ENCODE data around the gene ATP6V1B1. TPM values are rescaled to one million over a fixed set of nuclear protein-coding genes. Genes with fewer than 3 reads are reported as not detected.
A peak's percentile ranks its signal among the peaks of the same experiment; 100 is the strongest.

ATP6V1B1 gene
- total RNA-seq, 2 experiments from 2014 or later: not detected

GRCh38 chr2:70974592-70974991, 38.9 kb downstream of the ATP6V1B1 start:
- H3K27me3 Mint-ChIP-seq (ENCODE audit: low read depth): no peaks in the 10 kb centered on the region
- peaks cover 2% of the 10 kb centered on the region for H3K36me3 Mint-ChIP-seq (ENCODE audit: low read depth)
- CTCF ChIA-PET: interaction anchor here (0.7 to 3.0 kb wide), 6 partner anchors 10 to 26 kb away, joined by 3 to 14 read pairs (median 6); no protein-coding TSS in a partner anchor
- H3K4me1 Mint-ChIP-seq (ENCODE audit: low read depth): peaks cover 13% of the 10 kb centered on the region
- H3K27ac Mint-ChIP-seq: no peak overlapping the region
- DNase-seq: no peak
- intact Hi-C loops (cut with micrococcal nuclease): no loop called here
- H3K4me3 Mint-ChIP-seq: no peak overlapping the region
- no peaks in the 10 kb centered on the region for H3K9me3 Mint-ChIP-seq

GRCh38 chr2:70975237-70975636, 39.5 kb downstream of the ATP6V1B1 start:
- H3K36me3 Mint-ChIP-seq (ENCODE audit: low read depth): peaks cover 2% of the 10 kb centered on the region
- H3K9me3 Mint-ChIP-seq: no peaks in the 10 kb centered on the region
- H3K4me1 Mint-ChIP-seq (ENCODE audit: low read depth): peaks cover 13% of the 10 kb centered on the region
- CTCF ChIA-PET: interaction anchor here (0.7 to 3.0 kb wide), 6 partner anchors 9 to 22 kb away, joined by 3 to 14 read pairs (median 4); no protein-coding TSS in a partner anchor
- H3K4me3 Mint-ChIP-seq: no peak overlapping the region
- no peaks in the 10 kb centered on the region for H3K27me3 Mint-ChIP-seq (ENCODE audit: low read depth)
- H3K27ac Mint-ChIP-seq: no peak overlapping the region
- DNase-seq: no peak
- intact Hi-C loops (cut with micrococcal nuclease): no loop called here

GRCh38 chr2:70977605-70978205, 42.0 kb downstream of the ATP6V1B1 start:
- no peaks in the 10 kb centered on the region for H3K27me3 Mint-ChIP-seq (ENCODE audit: low read depth)
- intact Hi-C loops (cut with micrococcal nuclease): loop anchor here (1.0 to 2.0 kb wide), 5 partner anchors 8 to 250 kb away; partner anchors contain the start of gene PAIP2B
- peak; percentile 63 for DNase-seq
- H3K4me3 Mint-ChIP-seq: peak overlapping the region; percentile 72
- peaks cover 2% of the 10 kb centered on the region for H3K36me3 Mint-ChIP-seq (ENCODE audit: low read depth)
- H3K27ac Mint-ChIP-seq: no peak overlapping the region
- CTCF ChIA-PET: interaction anchor here (1.0 to 2.4 kb wide), 5 partner anchors 12 to 121 kb away, joined by 3 to 27 read pairs (median 5); no protein-coding TSS in a partner anchor
- H3K4me1 Mint-ChIP-seq (ENCODE audit: low read depth): peaks cover 13% of the 10 kb centered on the region
- H3K9me3 Mint-ChIP-seq: no peaks in the 10 kb centered on the region

- H3K27me3 Mint-ChIP-seq (ENCODE audit: low read depth): no peaks in the 10 kb centered on the region
- peak; percentile 26 for DNase-seq
- no peaks in the 10 kb centered on the region for H3K9me3 Mint-ChIP-seq
- CTCF ChIA-PET: interaction anchor here (1.0 to 2.4 kb wide), 5 partner anchors 13 to 122 kb away, joined by 3 to 27 read pairs (median 5); no protein-coding TSS in a partner anchor
- H3K36me3 Mint-ChIP-seq (ENCODE audit: low read depth): peaks cover 2% of the 10 kb centered on the region
- H3K4me3 Mint-ChIP-seq: peak within 1 kb of the TSS; percentile 72
- intact Hi-C loops (cut with micrococcal nuclease): loop anchor here (2.0 kb wide), 1 partner anchor 32 kb away; no protein-coding TSS in a partner anchor
- peaks cover 13% of the 10 kb centered on the region for H3K4me1 Mint-ChIP-seq (ENCODE audit: low read depth)
- peak within 1 kb of the TSS; percentile 19 for H3K27ac Mint-ChIP-seq
Observed at GRCh38 chr2:70978341-70979179, 42.9 kb downstream of the ATP6V1B1 start, which contains the start of gene ANKRD53. Gene ANKRD53, plus strand, starts transcription at chr2:70978630. Its CDS starts 16 bp downstream, at chr2:70978646.

- Mint-ChIP-seq H3K4me1 (ENCODE audit: low read depth) (peaks cover 13% of the 10 kb centered on the region), H3K27me3 (ENCODE audit: low read depth) (no peaks in the 10 kb centered on the region), H3K36me3 (ENCODE audit: low read depth) (peaks cover 2% of the 10 kb centered on the region), H3K4me3 (no peak overlapping the region), H3K9me3 (no peaks in the 10 kb centered on the region), H3K27ac (no peak overlapping the region)
- CTCF ChIA-PET: interaction anchor here (2.4 kb wide), 1 partner anchor 14 kb away, joined by 27 read pairs; no protein-coding TSS in a partner anchor
- DNase-seq: peak; percentile 2
- intact Hi-C loops (cut with micrococcal nuclease): loop anchor here (2.0 kb wide), 1 partner anchor 32 kb away; no protein-coding TSS in a partner anchor
Observed at GRCh38 chr2:70979180-70979488, 43.4 kb downstream of the ATP6V1B1 start.

- H3K27me3 Mint-ChIP-seq (ENCODE audit: low read depth): no peaks in the 10 kb centered on the region
- peaks cover 17% of the 10 kb centered on the region for H3K4me1 Mint-ChIP-seq (ENCODE audit: low read depth)
- no peak overlapping the region for H3K27ac Mint-ChIP-seq
- intact Hi-C loops (cut with micrococcal nuclease): loop anchor here (2.0 kb wide), 1 partner anchor 33 kb away; no protein-coding TSS in a partner anchor
- CTCF ChIA-PET: interaction anchor here (1.1 to 2.4 kb wide), 2 partner anchors 14 to 15 kb away, joined by 6 to 27 read pairs; no protein-coding TSS in a partner anchor
- H3K4me3 Mint-ChIP-seq: no peak overlapping the region
- peak; percentile 3 for DNase-seq
- no peaks in the 10 kb centered on the region for H3K9me3 Mint-ChIP-seq
- H3K36me3 Mint-ChIP-seq (ENCODE audit: low read depth): peaks cover 2% of the 10 kb centered on the region
Observed at GRCh38 chr2:70979626-70980025, 43.9 kb downstream of the ATP6V1B1 start.

GRCh38 chr2:70981421-70981820, 45.7 kb downstream of the ATP6V1B1 start:
- CTCF ChIA-PET: interaction anchor here (0.9 kb wide), 1 partner anchor 214 kb away, joined by 4 read pairs; the partner anchor contains the start of gene ADD2
- DNase-seq: no peak
- Mint-ChIP-seq H3K4me1 (ENCODE audit: low read depth) (peaks cover 28% of the 10 kb centered on the region), H3K27ac (no peak overlapping the region), H3K4me3 (no peak overlapping the region), H3K36me3 (ENCODE audit: low read depth) (peaks cover 9% of the 10 kb centered on the region), H3K9me3 (no peaks in the 10 kb centered on the region), H3K27me3 (ENCODE audit: low read depth) (no peaks in the 10 kb centered on the region)
- intact Hi-C loops (cut with micrococcal nuclease): no loop called here

GRCh38 chr2:70981866-70982810, 46.4 kb downstream of the ATP6V1B1 start:
- H3K4me3 Mint-ChIP-seq: no peak overlapping the region
- H3K4me1 Mint-ChIP-seq (ENCODE audit: low read depth): peaks cover 24% of the 10 kb centered on the region
- no peaks in the 10 kb centered on the region for H3K27me3 Mint-ChIP-seq (ENCODE audit: low read depth)
- H3K27ac Mint-ChIP-seq: no peak overlapping the region
- CTCF ChIA-PET: interaction anchor here (0.7 to 6.2 kb wide), 4 partner anchors 17 to 214 kb away, joined by 3 to 58 read pairs (median 4); partner anchors contain the start of gene ADD2
- no peaks in the 10 kb centered on the region for H3K9me3 Mint-ChIP-seq
- H3K36me3 Mint-ChIP-seq (ENCODE audit: low read depth): peaks cover 10% of the 10 kb centered on the region
- intact Hi-C loops (cut with micrococcal nuclease): no loop called here
- peak; percentile 3 for DNase-seq

- H3K27ac Mint-ChIP-seq: no peak overlapping the region
- CTCF ChIA-PET: interaction anchor here (1.3 to 6.2 kb wide), 5 partner anchors 10 to 63 kb away, joined by 3 to 58 read pairs (median 6); no protein-coding TSS in a partner anchor
- peak; percentile 0 for DNase-seq
Observed at GRCh38 chr2:70982971-70983370, 47.3 kb downstream of the ATP6V1B1 start.

GRCh38 chr2:70983506-70984227, 48.0 kb downstream of the ATP6V1B1 start:
- Mint-ChIP-seq H3K9me3 (no peaks in the 10 kb centered on the region), H3K4me1 (ENCODE audit: low read depth) (peaks cover 15% of the 10 kb centered on the region), H3K27me3 (ENCODE audit: low read depth) (no peaks in the 10 kb centered on the region), H3K4me3 (no peak overlapping the region), H3K36me3 (ENCODE audit: low read depth) (peaks cover 12% of the 10 kb centered on the region), H3K27ac (no peak overlapping the region)
- intact Hi-C loops (cut with micrococcal nuclease): no loop called here
- peak; percentile 1 for DNase-seq
- CTCF ChIA-PET: interaction anchor here (1.2 to 6.2 kb wide), 7 partner anchors 9 to 86 kb away, joined by 3 to 58 read pairs (median 6); no protein-coding TSS in a partner anchor

More at GRCh38 chr2:70982971-70983370, 47.3 kb downstream of the ATP6V1B1 start:
- intact Hi-C loops (cut with micrococcal nuclease): no loop called here
- H3K4me3 Mint-ChIP-seq: no peak overlapping the region
- peaks cover 10% of the 10 kb centered on the region for H3K36me3 Mint-ChIP-seq (ENCODE audit: low read depth)
- H3K27me3 Mint-ChIP-seq (ENCODE audit: low read depth): no peaks in the 10 kb centered on the region
- no peaks in the 10 kb centered on the region for H3K9me3 Mint-ChIP-seq
- H3K4me1 Mint-ChIP-seq (ENCODE audit: low read depth): peaks cover 18% of the 10 kb centered on the region

- intact Hi-C loops (cut with micrococcal nuclease): no loop called here
- no peak overlapping the region for H3K27ac Mint-ChIP-seq
- H3K36me3 Mint-ChIP-seq (ENCODE audit: low read depth): peaks cover 13% of the 10 kb centered on the region
- DNase-seq: no peak
- CTCF ChIA-PET: interaction anchor here (0.5 to 6.2 kb wide), 15 partner anchors 8 to 311 kb away, joined by 3 to 58 read pairs (median 5); no protein-coding TSS in a partner anchor
- no peaks in the 10 kb centered on the region for H3K27me3 Mint-ChIP-seq (ENCODE audit: low read depth)
- no peaks in the 10 kb centered on the region for H3K9me3 Mint-ChIP-seq
- H3K4me3 Mint-ChIP-seq: no peak overlapping the region
- H3K4me1 Mint-ChIP-seq (ENCODE audit: low read depth): peaks cover 15% of the 10 kb centered on the region
Observed at GRCh38 chr2:70984228-70984575, 48.5 kb downstream of the ATP6V1B1 start.
